ENCODE results near the gene ATP6V0B.

Gene ATP6V0B

GRCh38 chr1:43947061-43947873 lies 27.5 kb upstream of the ATP6V0B start:
- TF ChIP-seq, protein P1, sequence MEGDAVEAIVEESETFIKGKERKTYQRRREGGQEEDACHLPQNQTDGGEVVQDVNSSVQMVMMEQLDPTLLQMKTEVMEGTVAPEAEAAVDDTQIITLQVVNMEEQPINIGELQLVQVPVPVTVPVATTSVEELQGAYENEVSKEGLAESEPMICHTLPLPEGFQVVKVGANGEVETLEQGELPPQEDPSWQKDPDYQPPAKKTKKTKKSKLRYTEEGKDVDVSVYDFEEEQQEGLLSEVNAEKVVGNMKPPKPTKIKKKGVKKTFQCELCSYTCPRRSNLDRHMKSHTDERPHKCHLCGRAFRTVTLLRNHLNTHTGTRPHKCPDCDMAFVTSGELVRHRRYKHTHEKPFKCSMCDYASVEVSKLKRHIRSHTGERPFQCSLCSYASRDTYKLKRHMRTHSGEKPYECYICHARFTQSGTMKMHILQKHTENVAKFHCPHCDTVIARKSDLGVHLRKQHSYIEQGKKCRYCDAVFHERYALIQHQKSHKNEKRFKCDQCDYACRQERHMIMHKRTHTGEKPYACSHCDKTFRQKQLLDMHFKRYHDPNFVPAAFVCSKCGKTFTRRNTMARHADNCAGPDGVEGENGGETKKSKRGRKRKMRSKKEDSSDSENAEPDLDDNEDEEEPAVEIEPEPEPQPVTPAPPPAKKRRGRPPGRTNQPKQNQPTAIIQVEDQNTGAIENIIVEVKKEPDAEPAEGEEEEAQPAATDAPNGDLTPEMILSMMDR (IDR thresholded peaks at IDR 0.05; ENCODE audit: low read depth, low read length), result no peak
- DNase-seq (ENCODE audit: extremely low read depth, low read depth), result no peak

DNA sequence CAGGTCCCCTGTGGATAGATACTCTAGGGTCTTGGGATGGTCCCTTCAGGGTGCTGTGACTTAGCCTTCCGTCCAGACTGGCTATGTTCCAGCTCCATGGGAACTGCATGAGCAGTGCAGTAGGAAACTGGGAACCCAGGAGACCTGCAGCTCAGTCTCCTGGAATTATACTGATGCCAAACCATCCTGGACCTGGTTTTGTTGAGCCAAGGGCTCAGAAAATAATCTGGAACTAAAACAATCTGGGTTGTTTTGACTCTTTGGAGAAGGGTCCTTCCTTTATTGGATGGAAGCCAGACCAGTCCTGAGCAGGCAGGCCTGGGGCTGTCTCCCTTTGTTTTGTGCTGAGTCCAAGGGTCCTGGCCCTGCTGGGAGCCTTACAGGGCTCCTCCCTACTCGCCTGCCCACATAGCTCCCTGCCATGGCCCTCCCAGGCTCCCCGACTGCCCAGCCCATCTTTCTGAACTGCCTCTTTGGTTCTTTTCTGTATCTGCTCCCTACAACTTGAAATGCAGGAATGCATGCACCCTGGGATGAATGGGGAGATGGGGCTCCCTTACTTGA lies 26.8 kb upstream of the ATP6V0B start:
- DNase-seq (ENCODE audit: extremely low read depth, low read depth), result no peak
- TF ChIP-seq, protein P1 (IDR thresholded peaks at IDR 0.05; ENCODE audit: low read depth, low read length), result no peak

DNA sequence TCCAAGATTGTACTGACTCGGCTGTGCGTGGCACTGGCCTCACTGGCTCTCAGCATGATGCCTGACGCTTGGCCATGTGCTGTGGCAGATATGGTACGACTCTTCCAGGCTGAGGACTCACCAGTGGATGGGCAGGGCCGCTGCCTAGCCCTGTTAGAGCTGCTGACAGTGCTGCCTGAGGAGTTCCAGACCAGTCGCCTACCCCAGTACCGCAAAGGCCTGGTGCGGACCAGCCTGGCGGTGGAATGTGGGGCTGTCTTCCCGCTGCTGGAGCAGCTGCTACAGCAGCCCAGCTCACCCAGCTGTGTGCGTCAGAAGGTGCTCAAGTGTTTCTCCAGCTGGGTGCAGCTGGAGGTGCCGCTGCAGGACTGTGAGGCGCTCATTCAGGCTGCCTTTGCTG lies 25.1 kb upstream of the ATP6V0B start:
- DNase-seq (ENCODE audit: extremely low read depth, low read depth), result no peak
- TF ChIP-seq, protein P1 (IDR thresholded peaks at IDR 0.05; ENCODE audit: low read depth, low read length), result no peak

DNA sequence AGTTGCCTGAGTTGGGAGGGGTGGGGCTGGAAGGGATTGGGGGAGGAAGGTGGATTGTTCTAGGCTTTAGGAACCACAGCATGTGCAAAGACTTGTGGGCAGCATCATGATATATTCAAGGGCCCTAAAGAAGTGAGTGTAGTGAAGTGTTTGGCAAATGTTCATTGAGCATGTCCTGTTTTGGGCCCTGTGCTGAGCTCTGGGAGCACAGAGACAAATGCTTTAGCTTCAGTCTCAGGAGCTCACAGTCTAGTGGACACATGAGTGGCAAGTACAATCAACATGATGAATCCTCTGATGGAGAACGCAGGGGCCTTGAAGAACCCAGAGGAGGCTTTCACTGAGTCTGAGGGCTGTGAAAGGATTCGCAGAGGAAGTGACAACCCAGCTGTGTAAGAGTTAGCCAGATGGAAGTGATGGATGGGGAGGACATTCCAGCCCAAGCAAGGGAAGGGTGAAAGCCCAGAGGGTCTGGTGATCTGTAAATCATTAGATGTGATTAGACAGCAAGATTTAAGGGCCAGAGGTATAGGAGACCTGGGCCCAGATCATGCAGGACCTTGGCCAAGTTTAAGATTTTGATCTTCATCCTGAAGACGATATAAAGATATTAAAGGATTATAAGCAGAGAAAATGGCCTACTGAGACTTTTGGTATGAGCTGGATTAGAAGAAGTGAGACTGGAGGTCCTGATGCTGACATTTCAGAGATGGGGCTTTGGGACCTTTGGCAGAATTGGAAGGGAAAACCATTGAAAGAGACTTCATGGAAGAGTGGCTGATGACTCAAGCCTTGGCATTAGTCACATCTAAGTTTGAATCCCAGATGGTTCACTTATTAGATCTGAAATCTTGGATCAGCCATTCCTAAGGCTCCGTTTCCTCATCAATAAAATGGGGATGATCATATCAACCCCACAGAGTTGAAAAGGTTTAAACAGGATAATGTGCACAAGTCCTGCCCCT lies 23.5 kb upstream of the ATP6V0B start:
- DNase-seq (ENCODE audit: extremely low read depth, low read depth), result no peak
- TF ChIP-seq, protein P1 (IDR thresholded peaks at IDR 0.05; ENCODE audit: low read depth, low read length), result no peak

DNA sequence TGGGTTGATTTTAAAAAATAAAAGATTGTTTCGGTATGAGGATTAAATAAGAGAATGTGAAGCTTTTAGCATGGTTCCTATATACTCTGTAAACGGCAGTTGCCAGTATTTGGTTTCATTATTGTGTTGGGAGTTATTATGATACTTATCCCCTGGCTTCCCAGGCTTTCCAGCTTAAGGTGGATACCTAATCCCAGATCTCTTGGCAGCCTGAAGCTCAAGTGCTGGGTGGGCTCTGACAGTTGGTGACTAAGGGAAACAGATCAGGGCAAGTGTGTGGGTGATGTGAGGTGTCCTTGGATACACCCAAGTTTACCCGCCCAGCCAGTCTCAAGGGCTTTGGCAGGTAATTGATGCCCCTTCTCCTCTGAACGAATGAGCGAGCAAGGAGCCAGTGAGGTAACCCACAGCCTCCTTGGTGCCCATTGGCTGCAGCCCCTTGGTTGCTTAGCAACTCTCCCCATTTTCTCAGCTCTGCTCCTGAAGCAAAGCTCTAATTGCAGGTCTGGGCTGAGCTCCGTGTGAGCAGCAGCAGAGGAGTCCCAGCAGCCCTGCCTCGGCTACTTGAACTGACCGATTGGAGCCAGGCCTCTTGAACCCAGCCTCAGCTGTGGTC lies 21.9 kb upstream of the ATP6V0B start:
- DNase-seq (ENCODE audit: extremely low read depth, low read depth), result no peak
- TF ChIP-seq, protein P1 (IDR thresholded peaks at IDR 0.05; ENCODE audit: low read depth, low read length), result no peak

GRCh38 chr1:43953361-43953760 lies 21.4 kb upstream of the ATP6V0B start:
- DNase-seq (ENCODE audit: extremely low read depth, low read depth), result no peak
- TF ChIP-seq, protein P1 (IDR thresholded peaks at IDR 0.05; ENCODE audit: low read depth, low read length), result no peak

All from AG09319 (cell line).